NCI-H2227 (cell line): Measurements from ENCODE around the gene ZGPAT.

Source experiments
- DNase-seq: peaks from one replicate; lab custom pipeline; 2025; ENCODE audit not compliant: unreplicated experiment; lab: John Stamatoyannopoulos, UW

ZGPAT gene

GRCh38 chr20:63742381-63743024, 34.7 kb downstream of the ZGPAT start:
- no peak for DNase-seq

- DNase-seq = no peak
Measured at GRCh38 chr20:63743210-63743970, 35.6 kb downstream of the ZGPAT start.

- DNase-seq = no peak
Measured at GRCh38 chr20:63744158-63744557, 36.3 kb downstream of the ZGPAT start.

GRCh38 chr20:63744574-63745423, 37.0 kb downstream of the ZGPAT start:
- no peak for DNase-seq

- no peak for DNase-seq
Measured at GRCh38 chr20:63745424-63745805, 37.6 kb downstream of the ZGPAT start.

GRCh38 chr20:63745961-63746731, 38.3 kb downstream of the ZGPAT start:
- no peak for DNase-seq

- DNase-seq = no peak
Measured at GRCh38 chr20:63746751-63747315, 39.0 kb downstream of the ZGPAT start.

- no peak for DNase-seq
Measured at GRCh38 chr20:63747622-63748069, 39.8 kb downstream of the ZGPAT start.

- DNase-seq = no peak
Measured at GRCh38 chr20:63748070-63748933, 40.5 kb downstream of the ZGPAT start.

- DNase-seq = no peak
Measured at GRCh38 chr20:63748934-63749270, 41.1 kb downstream of the ZGPAT start.

GRCh38 chr20:63749597-63750508, 42.0 kb downstream of the ZGPAT start:
- DNase-seq = no peak

- peak; percentile 64 for DNase-seq
Measured at GRCh38 chr20:63750807-63751470, 43.1 kb downstream of the ZGPAT start.

- DNase-seq = peak; percentile 42
Measured at GRCh38 chr20:63751471-63752271, 43.8 kb downstream of the ZGPAT start.

- DNase-seq = no peak
Measured at GRCh38 chr20:63752411-63753101, 44.7 kb downstream of the ZGPAT start.

GRCh38 chr20:63753381-63753780, 45.5 kb downstream of the ZGPAT start:
- DNase-seq = no peak

- DNase-seq = no peak
Measured at GRCh38 chr20:63754008-63754407, 46.2 kb downstream of the ZGPAT start.
